T-helper 17 cell (primary cell): ENCODE data around the gene DERA. TPM values are rescaled to one million over a fixed set of nuclear protein-coding genes. Genes with fewer than 3 reads are reported as not detected.
"Not testable (repeated sequence)": the region's sequence is repeated elsewhere in the genome, so short reads cannot be mapped to it uniquely, and the experiment has no call there.

ENCODE experiments used
- ATAC-seq: fragments of 150-1000 bp; cut with Tn5 transposase; 2 replicates; pipeline ENCODE4 v1.10.0; 2021; ENCODE audit warnings: mild to moderate bottlenecking, moderate library complexity
- DNase-seq, 3 donors: peaks; one replicate each; pipeline versions ENCODE4 v3.0.0 to v3.0.0-alpha.2; 2020 to 2021
- H3K9me3 ChIP-seq: one replicate; pipeline ENCODE4 v1.7.0; 2013; ENCODE audit warnings: low read length, mild to moderate bottlenecking; ENCODE audit not compliant: control insufficient read depth, poor library complexity, severe bottlenecking
- H3K27ac Mint-ChIP-seq: one replicate; pipeline ENCODE4 v1.8.0; 2022; ENCODE audit warnings: mild to moderate bottlenecking, moderate library complexity, mixed read lengths
- H3K27me3 Mint-ChIP-seq: one replicate; pipeline ENCODE4 v1.8.0; 2022; ENCODE audit warnings: mixed read lengths
- H3K36me3 Mint-ChIP-seq: one replicate; pipeline ENCODE4 v1.8.0; 2022; ENCODE audit warnings: low read depth, mixed read lengths
- H3K4me1 Mint-ChIP-seq: one replicate; pipeline ENCODE4 v1.8.0; 2022; ENCODE audit warnings: mild to moderate bottlenecking, mixed read lengths
- H3K4me3 Mint-ChIP-seq: one replicate; pipeline ENCODE4 v1.8.0; 2022; ENCODE audit warnings: mild to moderate bottlenecking, moderate library complexity, mixed read lengths
- total RNA-seq, 4 donors: library from RNA in 2 of 4; stranded (reverse) in 2 of 4; gene quantifications; one replicate each; pipeline ENCODE4 v1.2.3 and lab custom pipeline; 2022 to 2026

The DERA gene
- total RNA-seq, 2 donors from 2014 or later = 10.9 to 12.3 TPM

- Mint-ChIP-seq H3K27ac (peak overlapping the region; percentile 99), H3K4me1 (peaks cover 42% of the 10 kb centered on the region), H3K4me3 (no peak overlapping the region), H3K36me3 (peaks cover 5% of the 10 kb centered on the region), H3K27me3 (no peaks in the 10 kb centered on the region)
- ATAC-seq = no peak
- no peak for DNase-seq
- H3K9me3 ChIP-seq = no peaks in the 10 kb centered on the region
Observed at GRCh38 chr12:15886372-15887042, 24.6 kb upstream of the DERA start.

- Mint-ChIP-seq H3K4me3 (no peak overlapping the region), H3K4me1 (peaks cover 38% of the 10 kb centered on the region), H3K27me3 (no peaks in the 10 kb centered on the region), H3K36me3 (peaks cover 5% of the 10 kb centered on the region), H3K27ac (peak overlapping the region; percentile 99)
- H3K9me3 ChIP-seq = no peaks in the 10 kb centered on the region
- no peak for ATAC-seq
- DNase-seq = no peak
Observed at GRCh38 chr12:15887043-15887817, 23.9 kb upstream of the DERA start.

- Mint-ChIP-seq H3K27me3 (no peaks in the 10 kb centered on the region), H3K27ac (no peak overlapping the region), H3K36me3 (peaks cover 2% of the 10 kb centered on the region), H3K4me1 (peaks cover 16% of the 10 kb centered on the region), H3K4me3 (no peak overlapping the region)
- DNase-seq = no peak
- ATAC-seq = no peak
- no peaks in the 10 kb centered on the region for H3K9me3 ChIP-seq
Observed at GRCh38 chr12:15892645-15893259, 18.4 kb upstream of the DERA start.

GRCh38 chr12:15893260-15893659 lies 17.9 kb upstream of the DERA start:
- H3K27me3 Mint-ChIP-seq = no peaks in the 10 kb centered on the region
- no peak overlapping the region for H3K4me3 Mint-ChIP-seq
- ATAC-seq = no peak
- H3K36me3 Mint-ChIP-seq = peaks cover 2% of the 10 kb centered on the region
- H3K4me1 Mint-ChIP-seq = peaks cover 11% of the 10 kb centered on the region
- no peak for DNase-seq
- no peaks in the 10 kb centered on the region for H3K9me3 ChIP-seq
- H3K27ac Mint-ChIP-seq = no peak overlapping the region

- H3K4me1 Mint-ChIP-seq = peaks cover 8% of the 10 kb centered on the region
- H3K36me3 Mint-ChIP-seq = peaks cover 5% of the 10 kb centered on the region
- no peak for DNase-seq
- ATAC-seq = no peak
- H3K27me3 Mint-ChIP-seq = no peaks in the 10 kb centered on the region
- no peak overlapping the region for H3K27ac Mint-ChIP-seq
- no peaks in the 10 kb centered on the region for H3K9me3 ChIP-seq
- H3K4me3 Mint-ChIP-seq = no peak overlapping the region
Observed at GRCh38 chr12:15896867-15897266, 14.3 kb upstream of the DERA start.

- Mint-ChIP-seq H3K4me1 (peaks cover 8% of the 10 kb centered on the region), H3K36me3 (peaks cover 5% of the 10 kb centered on the region), H3K27me3 (no peaks in the 10 kb centered on the region), H3K27ac (no peak overlapping the region), H3K4me3 (no peak overlapping the region)
- DNase-seq = no peak
- no peaks in the 10 kb centered on the region for H3K9me3 ChIP-seq
- ATAC-seq = no peak
Observed at GRCh38 chr12:15897433-15897832, 13.7 kb upstream of the DERA start.

- no peak overlapping the region for H3K4me3 Mint-ChIP-seq
- H3K4me1 Mint-ChIP-seq = peaks cover 8% of the 10 kb centered on the region
- ATAC-seq = peak; percentile 63
- DNase-seq = no peak
- no peaks in the 10 kb centered on the region for H3K27me3 Mint-ChIP-seq
- H3K9me3 ChIP-seq = no peaks in the 10 kb centered on the region
- H3K36me3 Mint-ChIP-seq = peaks cover 5% of the 10 kb centered on the region
- H3K27ac Mint-ChIP-seq = peak overlapping the region; percentile 76
Observed at GRCh38 chr12:15899282-15899870, 11.8 kb upstream of the DERA start.

GRCh38 chr12:15904378-15904920 lies 6.7 kb upstream of the DERA start:
- H3K27ac Mint-ChIP-seq = no peak overlapping the region
- ATAC-seq = no peak

GRCh38 chr12:15910468-15910863 lies 666 bp upstream of the DERA start:
- ATAC-seq = no peak
- Mint-ChIP-seq H3K4me3 (peak overlapping the region; percentile 94), H3K36me3 (no peaks in the 10 kb centered on the region), H3K4me1 (peaks cover 9% of the 10 kb centered on the region), H3K27ac (peak overlapping the region; percentile 41), H3K27me3 (no peaks in the 10 kb centered on the region)
- no peak for DNase-seq
- H3K9me3 ChIP-seq = no peaks in the 10 kb centered on the region

More at GRCh38 chr12:15904378-15904920, 6.7 kb upstream of the DERA start:
- no peak for DNase-seq
- Mint-ChIP-seq H3K4me3 (no peak overlapping the region), H3K36me3 (peaks cover 5% of the 10 kb centered on the region), H3K4me1 (peaks cover 3% of the 10 kb centered on the region), H3K27me3 (no peaks in the 10 kb centered on the region)
- no peaks in the 10 kb centered on the region for H3K9me3 ChIP-seq

- H3K27me3 Mint-ChIP-seq, H3K4me1 Mint-ChIP-seq, H3K36me3 Mint-ChIP-seq, DNase-seq, ATAC-seq, H3K9me3 ChIP-seq: not testable (repeated sequence)
- peak overlapping the region; percentile 91 for H3K27ac Mint-ChIP-seq
- H3K4me3 Mint-ChIP-seq = peak overlapping the region; percentile 94
Observed at GRCh38 chr12:15911931-15912330, 799 bp downstream of the DERA start.

GRCh38 chr12:15914131-15914530 lies 3.0 kb downstream of the DERA start:
- peaks cover 13% of the 10 kb centered on the region for H3K4me1 Mint-ChIP-seq
- not testable (repeated sequence) for H3K4me3 Mint-ChIP-seq, H3K36me3 Mint-ChIP-seq

GRCh38 chr12:15918066-15918465 lies 6.9 kb downstream of the DERA start:
- DNase-seq (no peak), ATAC-seq (no peak)
- peaks cover 3% of the 10 kb centered on the region for H3K36me3 Mint-ChIP-seq
- no peaks in the 10 kb centered on the region for H3K9me3 ChIP-seq
- peaks cover 11% of the 10 kb centered on the region for H3K4me1 Mint-ChIP-seq
- no peaks in the 10 kb centered on the region for H3K27me3 Mint-ChIP-seq
- H3K4me3 Mint-ChIP-seq = no peak overlapping the region
- no peak overlapping the region for H3K27ac Mint-ChIP-seq

More at GRCh38 chr12:15914131-15914530, 3.0 kb downstream of the DERA start:
- ATAC-seq, DNase-seq, H3K9me3 ChIP-seq, H3K27me3 Mint-ChIP-seq, H3K27ac Mint-ChIP-seq: not testable (repeated sequence)

GRCh38 chr12:15919418-15919817 lies 8.3 kb downstream of the DERA start:
- Mint-ChIP-seq H3K36me3 (peaks cover 3% of the 10 kb centered on the region), H3K27me3 (no peaks in the 10 kb centered on the region), H3K4me1 (peaks cover 14% of the 10 kb centered on the region), H3K4me3 (no peak overlapping the region), H3K27ac (no peak overlapping the region)
- DNase-seq = no peak
- no peak for ATAC-seq
- H3K9me3 ChIP-seq = no peaks in the 10 kb centered on the region
